Measurements from ENCODE around the gene CNTD1. TPM values are rescaled to one million over a fixed set of nuclear protein-coding genes. Genes with fewer than 3 reads are reported as not detected.

CNTD1 gene, protein sequence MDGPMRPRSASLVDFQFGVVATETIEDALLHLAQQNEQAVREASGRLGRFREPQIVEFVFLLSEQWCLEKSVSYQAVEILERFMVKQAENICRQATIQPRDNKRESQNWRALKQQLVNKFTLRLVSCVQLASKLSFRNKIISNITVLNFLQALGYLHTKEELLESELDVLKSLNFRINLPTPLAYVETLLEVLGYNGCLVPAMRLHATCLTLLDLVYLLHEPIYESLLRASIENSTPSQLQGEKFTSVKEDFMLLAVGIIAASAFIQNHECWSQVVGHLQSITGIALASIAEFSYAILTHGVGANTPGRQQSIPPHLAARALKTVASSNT
- not detected in 2 replicates for total RNA-seq

DNA sequence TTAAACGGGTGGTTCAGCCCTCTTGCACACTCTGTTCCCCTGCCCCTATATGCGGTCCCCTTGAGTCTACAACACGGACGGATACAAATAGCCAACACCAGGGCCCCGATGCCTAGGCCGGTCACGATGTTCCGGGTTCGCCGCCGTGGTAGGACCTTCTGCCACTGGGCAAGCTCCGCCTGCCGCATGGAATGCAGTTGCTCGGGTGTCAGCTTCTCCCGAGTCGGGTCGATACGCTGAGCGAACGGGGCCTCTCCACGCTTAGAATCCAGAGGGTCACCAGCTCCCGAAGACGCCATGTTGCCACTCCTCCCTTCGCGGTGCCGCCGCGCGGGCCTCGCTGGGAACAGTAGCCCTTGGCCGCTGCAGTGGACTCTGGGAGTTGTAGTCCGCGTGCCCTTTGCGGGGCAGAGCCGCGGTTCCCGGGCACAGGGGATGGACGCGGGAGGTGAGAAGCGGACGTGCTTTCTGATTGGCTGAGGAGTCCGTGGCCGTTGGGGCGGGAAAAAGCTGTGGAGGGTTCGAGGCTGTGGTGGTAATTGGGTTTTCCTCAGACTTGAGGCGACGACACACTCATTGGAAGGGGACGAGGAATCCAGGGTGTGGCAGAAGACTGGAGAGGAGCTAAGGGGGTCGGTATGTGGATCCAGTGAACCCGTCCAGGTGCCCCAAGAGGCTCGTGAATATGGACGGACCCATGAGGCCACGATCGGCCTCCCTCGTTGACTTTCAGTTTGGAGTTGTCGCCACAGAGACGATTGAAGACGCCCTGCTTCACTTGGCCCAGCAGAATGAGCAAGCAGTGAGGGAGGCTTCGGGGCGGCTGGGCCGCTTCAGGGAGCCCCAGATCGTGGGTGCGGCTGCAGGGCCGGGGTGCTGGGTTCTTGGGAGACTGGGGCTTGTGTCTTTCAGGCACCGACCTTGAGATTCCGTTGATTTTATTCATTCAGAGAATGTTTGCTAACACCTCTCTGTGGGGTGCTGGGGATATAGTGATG is at the start of gene CNTD1, which contains the start of gene COA3:
Gene CNTD1, plus strand, starts transcription at position 479 of the 998 bp plus-strand sequence. Its CDS starts 207 bp downstream, at position 686.
Gene COA3, minus strand, starts transcription at position 322 of the 998 bp plus-strand sequence. Its CDS starts 23 bp downstream, at position 299.
- FAIRE-seq (no peak), DNase-seq (ENCODE audit: low read depth) (peak; percentile 67)
- TF ChIP-seq CTCF (IDR thresholded peaks at IDR 0.05; ENCODE audit: insufficient read depth, low read length, severe bottlenecking): peak; percentile 17

GRCh38 chr17:42748908-42749798 is 49.5 kb upstream of the CNTD1 start:
- DNase-seq (ENCODE audit: low read depth) (no peak), FAIRE-seq (no peak)
- TF ChIP-seq CTCF (IDR thresholded peaks at IDR 0.05; ENCODE audit: insufficient read depth, low read length, severe bottlenecking): no peak
- Histone ChIP-seq H3K27me3 (ENCODE audit: control insufficient read depth, insufficient read depth, low read length) (peaks cover 2% of the 10 kb centered on the region), H3K4me3 (ENCODE audit: low read depth, low read length) (no peak overlapping the region), H3K36me3 (ENCODE audit: control insufficient read depth, insufficient read depth, low read length) (no peaks in the 10 kb centered on the region)

More for the DNA sequence above, at the start of gene CNTD1, which contains the start of gene COA3:
- peaks cover 4% of the 10 kb centered on the region for H3K36me3 ChIP-seq (ENCODE audit: control insufficient read depth, insufficient read depth, low read length)
- H3K27me3 ChIP-seq (ENCODE audit: control insufficient read depth, insufficient read depth, low read length): no peaks in the 10 kb centered on the region
- H3K4me3 ChIP-seq (ENCODE audit: low read depth, low read length): peak within 1 kb of the TSS; percentile 76

DNA sequence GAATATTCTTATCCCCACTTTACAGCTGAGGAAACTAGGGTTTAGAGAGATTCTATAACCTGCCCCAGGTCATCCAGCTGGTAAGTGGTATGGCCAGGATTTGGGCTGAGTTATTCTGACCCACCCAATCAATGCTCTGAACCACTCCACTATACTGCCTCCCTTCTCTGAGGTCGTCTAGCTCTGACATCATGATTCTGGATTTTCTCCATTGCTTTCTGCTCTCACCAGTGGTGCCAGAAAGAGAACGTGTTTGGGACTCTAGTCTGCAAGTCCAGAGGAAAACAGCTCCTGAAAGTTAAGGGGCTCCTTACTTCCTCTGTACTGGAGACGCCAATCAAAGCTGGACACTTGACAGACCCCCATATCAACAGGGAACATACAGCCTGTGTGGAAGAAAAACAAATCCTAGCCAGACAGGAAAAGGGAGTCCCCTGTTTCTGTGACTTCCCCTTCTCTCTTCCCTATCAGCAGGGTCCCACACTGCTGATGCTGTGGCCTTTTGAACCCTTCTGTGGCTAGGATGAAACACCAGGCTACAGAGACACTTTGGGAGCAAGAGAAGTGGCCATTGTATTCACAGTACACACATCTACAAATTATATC is 47.8 kb upstream of the CNTD1 start:
- peaks cover 2% of the 10 kb centered on the region for H3K27me3 ChIP-seq (ENCODE audit: control insufficient read depth, insufficient read depth, low read length)
- no peaks in the 10 kb centered on the region for H3K36me3 ChIP-seq (ENCODE audit: control insufficient read depth, insufficient read depth, low read length)
- no peak for TF ChIP-seq CTCF (IDR thresholded peaks at IDR 0.05; ENCODE audit: insufficient read depth, low read length, severe bottlenecking)
- H3K4me3 ChIP-seq (ENCODE audit: low read depth, low read length): no peak overlapping the region
- DNase-seq (ENCODE audit: low read depth) (no peak), FAIRE-seq (no peak)

DNA sequence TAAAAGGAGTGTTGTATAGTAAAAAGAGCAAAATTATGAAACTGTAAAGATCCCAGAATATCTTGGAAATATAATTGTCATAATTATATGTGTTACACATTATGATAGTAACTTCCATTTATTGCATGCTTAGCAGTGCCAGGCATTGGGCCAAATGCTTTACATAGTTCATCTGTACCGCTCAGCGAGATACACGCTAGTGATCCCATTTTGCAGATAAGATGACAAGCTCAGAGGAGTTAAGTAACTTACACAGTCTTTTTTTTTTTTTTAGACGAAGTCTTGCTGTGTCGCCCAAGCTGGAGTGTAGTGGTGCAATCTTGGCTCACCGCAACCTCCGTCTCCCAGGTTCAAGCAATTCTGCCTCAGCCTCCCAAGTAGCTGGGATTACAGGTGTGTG is 47.0 kb upstream of the CNTD1 start:
- FAIRE-seq (no peak), DNase-seq (ENCODE audit: low read depth) (no peak)
- no peak overlapping the region for H3K4me3 ChIP-seq (ENCODE audit: low read depth, low read length)
- TF ChIP-seq CTCF (IDR thresholded peaks at IDR 0.05; ENCODE audit: insufficient read depth, low read length, severe bottlenecking): no peak
- H3K36me3 ChIP-seq (ENCODE audit: control insufficient read depth, insufficient read depth, low read length): no peaks in the 10 kb centered on the region
- H3K27me3 ChIP-seq (ENCODE audit: control insufficient read depth, insufficient read depth, low read length): peaks cover 2% of the 10 kb centered on the region

- DNase-seq (ENCODE audit: low read depth) (peak; percentile 52), FAIRE-seq (no peak)
- Histone ChIP-seq H3K4me3 (ENCODE audit: low read depth, low read length) (no peak overlapping the region), H3K36me3 (ENCODE audit: control insufficient read depth, insufficient read depth, low read length) (no peaks in the 10 kb centered on the region), H3K27me3 (ENCODE audit: control insufficient read depth, insufficient read depth, low read length) (peaks cover 3% of the 10 kb centered on the region)
- no peak for TF ChIP-seq CTCF (IDR thresholded peaks at IDR 0.05; ENCODE audit: insufficient read depth, low read length, severe bottlenecking)
These were observed 43.9 kb upstream of the CNTD1 start for GRCh38 chr17:42754782-42755181.

All from bronchial epithelial cell (primary cell).